ENCODE results near the gene RELCH.
"Not testable (repeated sequence)": the region's sequence is repeated elsewhere in the genome, so short reads cannot be mapped to it uniquely, and the experiment has no call there.

The RELCH gene

GRCh38 chr18:62151068-62151771 lies 35.8 kb upstream of the RELCH start:
- TF ChIP-seq, protein P1, sequence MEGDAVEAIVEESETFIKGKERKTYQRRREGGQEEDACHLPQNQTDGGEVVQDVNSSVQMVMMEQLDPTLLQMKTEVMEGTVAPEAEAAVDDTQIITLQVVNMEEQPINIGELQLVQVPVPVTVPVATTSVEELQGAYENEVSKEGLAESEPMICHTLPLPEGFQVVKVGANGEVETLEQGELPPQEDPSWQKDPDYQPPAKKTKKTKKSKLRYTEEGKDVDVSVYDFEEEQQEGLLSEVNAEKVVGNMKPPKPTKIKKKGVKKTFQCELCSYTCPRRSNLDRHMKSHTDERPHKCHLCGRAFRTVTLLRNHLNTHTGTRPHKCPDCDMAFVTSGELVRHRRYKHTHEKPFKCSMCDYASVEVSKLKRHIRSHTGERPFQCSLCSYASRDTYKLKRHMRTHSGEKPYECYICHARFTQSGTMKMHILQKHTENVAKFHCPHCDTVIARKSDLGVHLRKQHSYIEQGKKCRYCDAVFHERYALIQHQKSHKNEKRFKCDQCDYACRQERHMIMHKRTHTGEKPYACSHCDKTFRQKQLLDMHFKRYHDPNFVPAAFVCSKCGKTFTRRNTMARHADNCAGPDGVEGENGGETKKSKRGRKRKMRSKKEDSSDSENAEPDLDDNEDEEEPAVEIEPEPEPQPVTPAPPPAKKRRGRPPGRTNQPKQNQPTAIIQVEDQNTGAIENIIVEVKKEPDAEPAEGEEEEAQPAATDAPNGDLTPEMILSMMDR (IDR thresholded peaks at IDR 0.05; ENCODE audit: low read depth, low read length): no peak
- no peak for DNase-seq
- H3K36me3 ChIP-seq: no peaks in the 10 kb centered on the region
- H3K9me3 ChIP-seq: no peaks in the 10 kb centered on the region
- no peaks in the 10 kb centered on the region for H3K27me3 ChIP-seq
- H3K4me3 ChIP-seq (ENCODE audit: low read depth, low read length): no peak overlapping the region
- H3K4me1 ChIP-seq: no peaks in the 10 kb centered on the region

DNA sequence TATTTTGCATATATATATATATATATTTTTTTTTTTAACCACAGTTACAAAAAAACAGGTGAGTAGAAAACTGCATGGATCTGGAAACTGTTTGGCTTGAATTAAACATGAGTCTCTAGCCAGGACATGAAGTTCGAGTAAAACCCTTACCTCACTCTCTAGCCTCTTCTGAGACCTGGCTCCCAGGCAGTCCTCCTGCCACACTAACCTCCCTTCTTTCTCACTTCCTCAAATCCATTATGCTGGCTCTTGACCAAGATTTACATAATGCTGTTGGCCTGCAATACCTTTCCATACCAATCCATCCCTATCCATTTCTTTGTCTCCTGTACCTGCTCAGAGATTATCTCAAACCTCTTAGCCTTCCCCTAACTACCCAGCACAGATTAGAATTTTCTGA lies 34.2 kb upstream of the RELCH start:
- DNase-seq: no peak
- Histone ChIP-seq H3K9me3 (no peaks in the 10 kb centered on the region), H3K27me3 (no peaks in the 10 kb centered on the region), H3K36me3 (no peaks in the 10 kb centered on the region), H3K4me3 (ENCODE audit: low read depth, low read length) (no peak overlapping the region), H3K4me1 (no peaks in the 10 kb centered on the region)
- TF ChIP-seq, protein P1 (IDR thresholded peaks at IDR 0.05; ENCODE audit: low read depth, low read length): no peak

GRCh38 chr18:62157843-62158242 lies 29.2 kb upstream of the RELCH start:
- Histone ChIP-seq H3K27me3 (no peaks in the 10 kb centered on the region), H3K4me1 (no peaks in the 10 kb centered on the region), H3K36me3 (no peaks in the 10 kb centered on the region), H3K4me3 (ENCODE audit: low read depth, low read length) (no peak overlapping the region), H3K9me3 (no peaks in the 10 kb centered on the region)
- TF ChIP-seq, protein P1 (IDR thresholded peaks at IDR 0.05; ENCODE audit: low read depth, low read length): no peak
- DNase-seq: no peak

DNA sequence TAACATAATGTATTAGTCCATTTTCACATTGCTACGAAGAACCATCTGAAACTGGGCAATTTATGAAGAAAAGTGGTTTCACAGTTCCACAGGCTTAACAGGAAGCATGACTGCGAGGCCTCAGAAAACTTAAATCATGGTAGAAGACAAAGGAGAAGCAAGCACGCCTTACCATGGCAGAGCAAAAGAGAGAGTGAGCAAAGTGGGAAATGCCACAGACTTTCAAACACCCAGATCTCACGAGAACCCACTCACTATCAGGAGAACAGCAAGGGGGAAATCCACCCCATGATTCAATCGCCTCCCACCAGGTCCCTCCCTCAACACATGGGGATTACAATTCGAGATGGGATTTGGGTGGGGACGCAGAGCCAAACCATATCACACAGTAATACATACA lies 22.7 kb upstream of the RELCH start:
- TF ChIP-seq, protein P1 (IDR thresholded peaks at IDR 0.05; ENCODE audit: low read depth, low read length): no peak
- H3K27me3 ChIP-seq: no peaks in the 10 kb centered on the region
- H3K4me1 ChIP-seq: no peaks in the 10 kb centered on the region
- no peak for DNase-seq
- H3K4me3 ChIP-seq (ENCODE audit: low read depth, low read length): no peak overlapping the region
- no peaks in the 10 kb centered on the region for H3K36me3 ChIP-seq
- no peaks in the 10 kb centered on the region for H3K9me3 ChIP-seq

GRCh38 chr18:62164855-62165487 lies 22.1 kb upstream of the RELCH start:
- Histone ChIP-seq H3K36me3 (no peaks in the 10 kb centered on the region), H3K4me1 (no peaks in the 10 kb centered on the region), H3K4me3 (ENCODE audit: low read depth, low read length) (no peak overlapping the region), H3K9me3 (no peaks in the 10 kb centered on the region), H3K27me3 (no peaks in the 10 kb centered on the region)
- no peak for DNase-seq
- TF ChIP-seq, protein P1 (IDR thresholded peaks at IDR 0.05; ENCODE audit: low read depth, low read length): no peak

GRCh38 chr18:62165583-62165982 lies 21.5 kb upstream of the RELCH start:
- Histone ChIP-seq H3K27me3 (no peaks in the 10 kb centered on the region), H3K4me3 (ENCODE audit: low read depth, low read length) (no peak overlapping the region)

GRCh38 chr18:62166524-62166923 lies 20.5 kb upstream of the RELCH start:
- not testable (repeated sequence) for H3K9me3 ChIP-seq; H3K4me3 ChIP-seq (ENCODE audit: low read depth, low read length); DNase-seq; H3K36me3 ChIP-seq; H3K27me3 ChIP-seq; H3K4me1 ChIP-seq

More at GRCh38 chr18:62165583-62165982, 21.5 kb upstream of the RELCH start:
- no peaks in the 10 kb centered on the region for H3K36me3 ChIP-seq
- H3K9me3 ChIP-seq: no peaks in the 10 kb centered on the region
- TF ChIP-seq, protein P1 (IDR thresholded peaks at IDR 0.05; ENCODE audit: low read depth, low read length): no peak
- no peaks in the 10 kb centered on the region for H3K4me1 ChIP-seq
- DNase-seq: no peak

Measured in BE2C (cell line).